Mesothelial cell of epicardium (in vitro differentiated cells): Measurements from ENCODE around the gene HOXA5. TPM values are rescaled to one million over a fixed set of nuclear protein-coding genes. Genes with fewer than 3 reads are reported as not detected.

Experiments
- DNase-seq, 2 experiments: peaks; one replicate each; pipeline ENCODE4 v3.0.0; 2021; ENCODE audit warnings: low spot score in 2 of 2; ENCODE audit not compliant: unreplicated experiment in 2 of 2
- H3K27ac Mint-ChIP-seq: 2 replicates; pipeline ENCODE4 v1.8.0; 2021; ENCODE audit warnings: mixed read lengths
- H3K27me3 Mint-ChIP-seq: 2 replicates; pipeline ENCODE4 v1.8.0; 2021; ENCODE audit warnings: low read depth, mixed read lengths
- H3K36me3 Mint-ChIP-seq: 2 replicates; pipeline ENCODE4 v1.8.0; 2021; ENCODE audit warnings: mixed read lengths
- H3K4me1 Mint-ChIP-seq: 2 replicates; pipeline ENCODE4 v1.8.0; 2021; ENCODE audit warnings: mixed read lengths
- H3K4me3 Mint-ChIP-seq: 2 replicates; pipeline ENCODE4 v1.8.0; 2021; ENCODE audit warnings: mild to moderate bottlenecking, moderate library complexity, mixed read lengths
- H3K9me3 Mint-ChIP-seq: 2 replicates; pipeline ENCODE4 v1.8.0; 2021; ENCODE audit warnings: mixed read lengths
- CTCF ChIP-seq: fragments of 200-600 bp; sonication (generic); IDR thresholded peaks from one replicate; pipeline ENCODE4 v1.5.0; 2021; ENCODE audit warnings: antibody characterized with exemption; ENCODE audit not compliant: unreplicated experiment
- total RNA-seq: library from RNA; stranded (reverse); gene quantifications from 3 replicates; pipeline ENCODE4 v1.2.1, GENCODE V29; 2021

The HOXA5 gene
- total RNA-seq, 1 donor from 2014 or later, result 133 TPM

- TF ChIP-seq CTCF, result no peak
- Mint-ChIP-seq H3K9me3 (no peaks in the 10 kb centered on the region), H3K4me3 (peak overlapping the region; percentile 88), H3K36me3 (peaks cover 36% of the 10 kb centered on the region), H3K4me1 (peaks cover 73% of the 10 kb centered on the region), H3K27ac (peak overlapping the region; percentile 100), H3K27me3 (no peaks in the 10 kb centered on the region)
- peak in 1 of 2 experiments; percentile 44 for DNase-seq
Measured at GRCh38 chr7:27118580-27118979, 24.9 kb downstream of the HOXA5 start.

GRCh38 chr7:27117887-27118491 lies 25.5 kb downstream of the HOXA5 start:
- H3K27ac Mint-ChIP-seq, result peak overlapping the region; percentile 100
- H3K4me3 Mint-ChIP-seq, result peak overlapping the region; percentile 88
- no peak for TF ChIP-seq CTCF
- no peaks in the 10 kb centered on the region for H3K27me3 Mint-ChIP-seq
- peaks cover 67% of the 10 kb centered on the region for H3K4me1 Mint-ChIP-seq
- peak in 1 of 2 experiments; percentile 60 for DNase-seq
- H3K9me3 Mint-ChIP-seq, result no peaks in the 10 kb centered on the region
- H3K36me3 Mint-ChIP-seq, result peaks cover 33% of the 10 kb centered on the region

GRCh38 chr7:27116962-27117886 lies 26.3 kb downstream of the HOXA5 start:
- TF ChIP-seq CTCF, result no peak
- no peaks in the 10 kb centered on the region for H3K9me3 Mint-ChIP-seq
- peak overlapping the region; percentile 100 for H3K27ac Mint-ChIP-seq
- peaks cover 59% of the 10 kb centered on the region for H3K4me1 Mint-ChIP-seq
- DNase-seq, result peak in 1 of 2 experiments; percentile 53
- no peaks in the 10 kb centered on the region for H3K27me3 Mint-ChIP-seq
- peaks cover 27% of the 10 kb centered on the region for H3K36me3 Mint-ChIP-seq
- peak overlapping the region; percentile 88 for H3K4me3 Mint-ChIP-seq

GRCh38 chr7:27116031-27116961 lies 27.2 kb downstream of the HOXA5 start:
- Mint-ChIP-seq H3K4me1 (peaks cover 57% of the 10 kb centered on the region), H3K27me3 (no peaks in the 10 kb centered on the region), H3K4me3 (peak overlapping the region; percentile 88), H3K27ac (peak overlapping the region; percentile 100), H3K9me3 (no peaks in the 10 kb centered on the region), H3K36me3 (peaks cover 21% of the 10 kb centered on the region)
- TF ChIP-seq CTCF, result no peak
- DNase-seq, result peak in 1 of 2 experiments; percentile 42
